Testis (tissue), 3 donors: ENCODE data around the gene ARHGEF11. TPM values are rescaled to one million over a fixed set of nuclear protein-coding genes. Genes with fewer than 3 reads are reported as not detected.

Source experiments
- DNase-seq: peaks from one replicate; pipeline ENCODE4 v3.0.0-alpha.2; 2019
- H3K27ac ChIP-seq, 2 donors: fragments of 200-600 bp; sonication (generic); one replicate each; pipeline ENCODE4 v1.5.1; 2019
- H3K27me3 ChIP-seq: fragments of 200-600 bp; sonication (generic); one replicate; pipeline ENCODE4 v1.5.1; 2019
- H3K36me3 ChIP-seq: fragments of 200-600 bp; sonication (generic); one replicate; pipeline ENCODE4 v1.5.1; 2017; ENCODE audit warnings: low read depth; ENCODE audit errors: missing control alignments
- H3K4me1 ChIP-seq: fragments of 200-600 bp; sonication (generic); one replicate; pipeline ENCODE4 v1.5.1; 2019
- H3K4me3 ChIP-seq, 2 donors: fragments of 200-600 bp; sonication (generic); one replicate each; pipeline ENCODE4 v1.5.1; 2017 to 2019
- H3K9me3 ChIP-seq: fragments of 200-600 bp; sonication (generic); one replicate; pipeline ENCODE4 v1.5.1; 2017
- CTCF ChIP-seq, 3 experiments: fragments of 450-650 bp in 2 of 3; fragments of 200-600 bp in 1 of 3; sonication (generic) in 1 of 3; IDR thresholded peaks; one replicate each; pipeline ENCODE4 v1.5.1; 2016 to 2019; ENCODE audit warnings: antibody characterized with exemption in 3 of 3, mild to moderate bottlenecking in 2 of 3, moderate library complexity in 1 of 3
- POLR2A ChIP-seq: fragments of 450-650 bp; IDR thresholded peaks from one replicate; pipeline ENCODE4 v1.6.1; 2017; ENCODE audit warnings: antibody characterized with exemption, mild to moderate bottlenecking, moderate library complexity
- WGBS, 2 donors: methylation state at CpG; one replicate each; pipeline ENCODE4 v1.1.5; 2018; 5-methylcytosine and 5-hydroxymethylcytosine counted together
- intact Hi-C: fragments of 100-400 bp; cut with DNase I; formaldehyde crosslinking; loops from one replicate; pipeline ENCODE4 v1.15.1; 2023; ENCODE audit warnings: low total_unique reads
- polyA plus RNA-seq: library from polyadenylated mRNA; stranded (reverse); fragments of 350-450 nt; fragmentation: Illumina TruSeq; extraction: RNeasy Lipid Tissue Mini Kit (QIAGEN cat#74804); gene quantifications from one replicate; pipeline ENCODE4 v1.2.3, GENCODE V29; 2014; ENCODE audit warnings: low read depth, low replicate concordance; ENCODE audit not compliant: insufficient read depth
- total RNA-seq, 2 donors: library from RNA; depleted of rRNA; stranded (reverse); fragments of >200 nt; gene quantifications; one replicate each; pipeline ENCODE4 v1.2.3, GENCODE V29; 2016

Gene ARHGEF11
- total and polyA plus RNA-seq, 3 donors from 2014 or later = 69.2 to 120 (median 113) TPM

DNA sequence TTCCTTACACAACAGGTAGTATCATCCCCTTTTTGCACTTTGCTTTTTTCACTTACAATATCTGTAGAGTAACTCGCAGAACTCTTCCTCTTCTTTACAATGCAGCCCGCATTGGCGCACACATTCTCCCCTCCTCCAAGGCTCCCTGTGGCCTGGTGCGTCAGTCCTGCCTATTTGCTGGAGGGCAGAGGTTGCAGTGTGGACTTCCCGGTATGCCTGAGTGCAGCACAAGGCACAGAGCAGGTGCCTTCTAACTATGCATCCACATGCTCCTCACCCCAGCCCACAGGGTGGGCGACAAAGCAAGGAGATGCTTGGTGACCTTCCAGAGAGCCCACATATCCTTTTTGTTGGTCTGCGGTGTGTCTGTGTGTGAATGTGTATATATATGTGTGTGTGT lies 53.3 kb downstream of the ARHGEF11 start:
- no peak overlapping the region for H3K4me3 ChIP-seq
- no peak for DNase-seq
- no peaks in the 10 kb centered on the region for H3K4me1 ChIP-seq
- H3K9me3 ChIP-seq = no peaks in the 10 kb centered on the region
- intact Hi-C loops = no loop called here
- no peak overlapping the region for H3K27ac ChIP-seq
- no peaks in the 10 kb centered on the region for H3K27me3 ChIP-seq
- no peaks in the 10 kb centered on the region for H3K36me3 ChIP-seq
- WGBS, 2 donors = 93 to 97% methylated on average over 7 of the region's 7 CpGs
- no peak for TF ChIP-seq CTCF (IDR thresholded peaks at IDR 0.05)
- no peak for TF ChIP-seq POLR2A

DNA sequence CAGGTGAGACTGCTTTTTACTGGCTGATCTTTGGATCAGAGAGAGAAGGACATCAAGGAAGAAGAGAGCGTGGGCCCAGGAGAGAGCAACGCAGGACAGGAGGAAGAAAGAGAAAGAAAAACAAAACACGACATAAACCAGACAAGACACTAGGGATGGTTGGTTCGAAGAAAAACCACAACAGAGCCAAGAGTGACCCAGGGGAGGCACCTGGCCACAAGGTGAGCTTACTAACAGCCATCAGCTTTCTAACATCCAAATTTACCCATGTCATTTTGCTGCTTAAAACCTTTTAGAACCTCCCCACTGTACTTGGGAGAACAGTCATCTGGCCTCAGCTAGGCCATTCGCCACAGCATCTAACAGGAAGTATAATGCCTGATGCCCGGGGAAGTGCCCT lies 57.8 kb downstream of the ARHGEF11 start:
- Histone ChIP-seq H3K27ac (no peak overlapping the region), H3K4me1 (no peaks in the 10 kb centered on the region), H3K4me3 (no peak overlapping the region), H3K27me3 (no peaks in the 10 kb centered on the region), H3K36me3 (no peaks in the 10 kb centered on the region), H3K9me3 (no peaks in the 10 kb centered on the region)
- no peak for TF ChIP-seq POLR2A
- no peak for TF ChIP-seq CTCF (IDR thresholded peaks at IDR 0.05)
- intact Hi-C loops = no loop called here
- WGBS, 2 donors = 86 to 89% methylated on average over 6 of the region's 6 CpGs
- DNase-seq = no peak

DNA sequence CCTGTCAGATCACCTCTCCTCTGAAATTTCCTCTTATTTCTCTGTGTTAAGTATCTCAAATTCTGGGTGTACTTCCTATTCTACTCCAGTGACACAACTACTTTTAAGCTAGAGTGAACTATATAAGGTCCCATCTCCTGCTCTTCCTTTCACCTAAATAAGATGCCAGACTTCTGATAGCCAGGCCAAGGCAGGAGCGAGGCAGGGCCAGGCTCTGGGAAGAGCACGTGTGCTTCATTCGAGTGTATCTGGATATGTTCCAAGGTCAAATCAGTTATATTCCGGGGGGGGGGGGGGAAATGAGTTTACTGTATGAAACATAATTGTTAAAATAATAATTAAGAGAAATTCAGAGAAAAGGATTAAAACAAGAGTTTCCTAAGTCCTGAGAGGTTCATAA lies 65.0 kb downstream of the ARHGEF11 start:
- no peak overlapping the region for H3K4me3 ChIP-seq
- no peak overlapping the region for H3K27ac ChIP-seq
- H3K27me3 ChIP-seq = no peaks in the 10 kb centered on the region
- no peaks in the 10 kb centered on the region for H3K36me3 ChIP-seq
- 31 to 50% methylated on average over 4 of the region's 4 CpGs for WGBS, 2 donors
- H3K4me1 ChIP-seq = no peaks in the 10 kb centered on the region
- no peak for DNase-seq
- intact Hi-C loops = no loop called here
- TF ChIP-seq CTCF (IDR thresholded peaks at IDR 0.05) = no peak
- TF ChIP-seq POLR2A = no peak
- H3K9me3 ChIP-seq = no peaks in the 10 kb centered on the region

GRCh38 chr1:156975084-156975483 lies 70.5 kb downstream of the ARHGEF11 start:
- no peak for DNase-seq
- Histone ChIP-seq H3K4me3 (no peak overlapping the region), H3K36me3 (no peaks in the 10 kb centered on the region), H3K9me3 (no peaks in the 10 kb centered on the region), H3K27ac (no peak overlapping the region), H3K4me1 (no peaks in the 10 kb centered on the region), H3K27me3 (no peaks in the 10 kb centered on the region)
- WGBS, 2 donors = 69 to 77% methylated on average over 2 of the region's 2 CpGs
- no peak for TF ChIP-seq POLR2A
- no peak for TF ChIP-seq CTCF (IDR thresholded peaks at IDR 0.05)
- intact Hi-C loops = no loop called here

- H3K36me3 ChIP-seq = no peaks in the 10 kb centered on the region
These were observed 72.1 kb downstream of the ARHGEF11 start for GRCh38 chr1:156973417-156973816.

More at GRCh38 chr1:156973417-156973816, 72.1 kb downstream of the ARHGEF11 start:
- Histone ChIP-seq H3K27me3 (no peaks in the 10 kb centered on the region), H3K27ac (no peak overlapping the region), H3K9me3 (no peaks in the 10 kb centered on the region), H3K4me3 (no peak overlapping the region), H3K4me1 (no peaks in the 10 kb centered on the region)
- no peak for TF ChIP-seq POLR2A
- TF ChIP-seq CTCF (IDR thresholded peaks at IDR 0.05) = no peak
- no peak for DNase-seq
- 92 to 95% methylated on average over 2 of the region's 2 CpGs for WGBS, 2 donors
- intact Hi-C loops = no loop called here
